Activated naive CD4-positive, alpha-beta T cell treated with anti-CD3 and anti-CD28 coated beads, Interleukin-2, amount 50 U/mL, for 72 hours (primary cell): ENCODE data around the gene PEX12. TPM values are rescaled to one million over a fixed set of nuclear protein-coding genes. Genes with fewer than 3 reads are reported as not detected.
A peak's percentile ranks its signal among the peaks of the same experiment; 100 is the strongest.
"Not testable (repeated sequence)": the region's sequence is repeated elsewhere in the genome, so short reads cannot be mapped to it uniquely, and the experiment has no call there.

Source experiments
- ATAC-seq, 2 donors: fragments of 150-1000 bp; cut with Tn5 transposase; 2 replicates each; pipeline ENCODE4 v1.10.0; 2021; ENCODE audit warnings: mild to moderate bottlenecking in 2 of 2, moderate library complexity in 2 of 2
- DNase-seq, 2 donors: peaks; one replicate each; pipeline ENCODE4 v3.0.0; 2021 to 2022; ENCODE audit warnings: low spot score in 2 of 2
- H3K27ac Mint-ChIP-seq, 2 donors: one replicate each; pipeline ENCODE4 v1.8.0; 2022; ENCODE audit warnings: mild to moderate bottlenecking in 2 of 2, mixed read lengths in 2 of 2
- H3K36me3 Mint-ChIP-seq, 2 donors: one replicate each; pipeline ENCODE4 v1.8.0; 2022; ENCODE audit warnings: mixed read lengths in 2 of 2
- H3K9me3 Mint-ChIP-seq, 2 donors: one replicate each; pipeline ENCODE4 v1.8.0; 2022; ENCODE audit warnings: mixed read lengths in 2 of 2
- total RNA-seq, 2 donors: library from RNA; stranded (reverse); gene quantifications; one replicate each; pipeline ENCODE4 v1.2.3, GENCODE V29; 2022

Gene PEX12
- 1 to 10 TPM; 5.1 to 5.6 TPM for total RNA-seq

DNA sequence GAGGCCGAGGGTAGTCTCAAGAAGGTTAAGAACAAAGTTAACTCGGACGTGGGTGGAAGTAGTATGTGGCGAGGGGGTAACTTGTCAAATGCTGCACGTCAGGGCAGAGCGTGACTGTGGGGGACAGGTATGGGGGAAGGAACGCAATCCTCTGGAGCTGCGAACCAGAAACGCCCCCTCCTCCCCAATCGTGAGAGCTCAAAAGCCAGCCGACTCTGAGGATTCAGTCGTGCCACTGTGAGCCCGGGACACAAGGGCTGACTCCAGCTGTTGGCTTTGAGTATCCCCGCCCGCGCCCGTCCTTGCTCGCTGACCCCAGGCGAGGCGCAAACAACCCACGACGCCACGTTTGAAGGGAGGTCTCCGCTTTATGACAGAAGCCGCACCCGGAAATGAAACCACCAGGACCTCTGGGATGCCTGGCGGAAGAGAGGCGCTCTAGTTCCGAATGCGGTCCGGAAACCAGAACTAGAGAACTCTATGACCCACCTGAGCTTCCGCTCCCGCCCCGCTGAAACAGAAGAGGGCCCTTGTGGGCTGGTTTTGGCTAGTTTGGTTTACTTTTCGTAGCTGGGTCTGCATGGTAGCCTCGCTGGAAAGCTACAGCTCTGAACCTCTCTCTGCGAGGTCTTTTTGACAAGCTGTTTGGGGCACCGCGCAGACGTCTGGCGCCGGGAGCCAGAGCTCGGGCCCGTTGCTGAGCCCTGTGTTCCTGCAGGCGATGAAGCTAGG lies at the start of gene PEX12:
TSS of gene PEX12 (minus strand) at position 375 of the 732 bp plus-strand sequence. CDS start 550 bp downstream, outside the sequence.
- Mint-ChIP-seq H3K36me3 (peaks cover 12 to 14% of the 10 kb centered on the region in 2 donors), H3K27ac (peak within 1 kb of the TSS; percentile 99 to 100), H3K9me3 (no peaks in the 10 kb centered on the region)
- ATAC-seq (peak; percentile 95), DNase-seq (peak; percentile 71 to 86)

DNA sequence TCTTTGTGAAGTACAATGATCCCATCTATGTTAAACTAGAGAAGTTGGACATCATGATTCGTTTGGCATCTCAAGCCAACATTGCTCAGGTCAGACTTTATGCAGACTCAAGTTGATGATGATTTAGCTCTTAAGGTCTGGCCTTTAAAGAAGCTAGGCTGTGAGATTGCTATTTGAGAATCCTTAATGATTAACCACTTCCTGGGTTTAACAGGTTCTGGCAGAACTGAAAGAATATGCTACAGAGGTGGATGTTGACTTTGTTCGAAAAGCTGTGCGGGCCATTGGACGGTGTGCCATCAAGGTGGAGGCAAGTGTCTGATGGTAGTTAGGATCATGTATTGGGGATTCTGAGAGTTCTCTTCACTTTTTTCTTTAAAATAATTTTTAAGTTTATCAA lies 49.0 kb upstream of the PEX12 start:
- Mint-ChIP-seq H3K36me3 (peaks cover 8 to 18% of the 10 kb centered on the region in 2 donors), H3K9me3 (no peaks in the 10 kb centered on the region), H3K27ac (peak overlapping the region in 1 of 2 donors; percentile 35)
- no peak for DNase-seq
- ATAC-seq, result no peak

GRCh38 chr17:35621768-35622167 lies 43.4 kb upstream of the PEX12 start:
- no peak for DNase-seq
- ATAC-seq, result no peak
- no peaks in the 10 kb centered on the region for H3K9me3 Mint-ChIP-seq
- H3K36me3 Mint-ChIP-seq, result peaks cover 2 to 7% of the 10 kb centered on the region in 2 donors
- H3K27ac Mint-ChIP-seq, result no peak overlapping the region

DNA sequence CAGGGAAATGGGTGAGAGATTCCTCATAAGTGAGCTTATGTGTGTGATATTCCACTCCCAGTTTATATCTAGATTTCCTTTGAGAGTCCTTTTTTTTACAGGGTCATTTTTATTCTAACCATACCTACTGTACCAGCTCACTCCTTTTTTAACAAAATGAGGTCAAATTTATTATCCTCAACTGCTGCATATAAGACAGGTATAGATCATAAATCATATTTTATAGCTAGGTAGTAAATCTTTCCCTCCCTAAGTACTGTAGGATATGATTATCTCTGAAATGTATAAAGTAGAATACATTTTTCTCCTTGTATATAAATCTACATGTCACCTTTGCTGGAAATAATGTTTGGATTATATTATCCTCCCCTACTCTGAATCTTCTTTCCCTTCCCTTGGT lies 40.3 kb upstream of the PEX12 start:
- no peaks in the 10 kb centered on the region for H3K9me3 Mint-ChIP-seq
- ATAC-seq (no peak), DNase-seq (no peak)
- no peak overlapping the region for H3K27ac Mint-ChIP-seq
- H3K36me3 Mint-ChIP-seq, result no peaks in the 10 kb centered on the region

- Mint-ChIP-seq H3K27ac (no peak overlapping the region), H3K9me3 (no peaks in the 10 kb centered on the region), H3K36me3 (no peaks in the 10 kb centered on the region)
- ATAC-seq (no peak), DNase-seq (no peak)
These were observed 39.1 kb upstream of the PEX12 start for GRCh38 chr17:35617505-35617904.

- H3K9me3 Mint-ChIP-seq, result no peaks in the 10 kb centered on the region
- no peaks in the 10 kb centered on the region for H3K36me3 Mint-ChIP-seq
- no peak overlapping the region for H3K27ac Mint-ChIP-seq
- ATAC-seq (no peak), DNase-seq (no peak)
These were observed 38.2 kb upstream of the PEX12 start for GRCh38 chr17:35616536-35616935.

GRCh38 chr17:35614810-35615209 lies 36.4 kb upstream of the PEX12 start:
- ATAC-seq (no peak), DNase-seq (no peak)
- Mint-ChIP-seq H3K27ac (no peak overlapping the region), H3K36me3 (no peaks in the 10 kb centered on the region), H3K9me3 (no peaks in the 10 kb centered on the region)

- ATAC-seq (no peak), DNase-seq (peak in 1 of 2 donors; percentile 15)
- H3K27ac Mint-ChIP-seq, result no peak overlapping the region
- H3K9me3 Mint-ChIP-seq, result no peaks in the 10 kb centered on the region
- no peaks in the 10 kb centered on the region for H3K36me3 Mint-ChIP-seq
These were observed 34.7 kb upstream of the PEX12 start for GRCh38 chr17:35612924-35613521.

GRCh38 chr17:35610746-35611145 lies 32.4 kb upstream of the PEX12 start:
- not testable (repeated sequence) for DNase-seq, H3K27ac Mint-ChIP-seq, H3K9me3 Mint-ChIP-seq, ATAC-seq, H3K36me3 Mint-ChIP-seq

- H3K9me3 Mint-ChIP-seq, result no peaks in the 10 kb centered on the region
- DNase-seq, result no peak
- no peak for ATAC-seq
- no peaks in the 10 kb centered on the region for H3K36me3 Mint-ChIP-seq
- H3K27ac Mint-ChIP-seq, result no peak overlapping the region
These were observed 31.5 kb upstream of the PEX12 start for GRCh38 chr17:35609831-35610230.

GRCh38 chr17:35607239-35607847 lies 29.0 kb upstream of the PEX12 start:
- DNase-seq (no peak), ATAC-seq (no peak)
- H3K36me3 Mint-ChIP-seq, result no peaks in the 10 kb centered on the region
- H3K9me3 Mint-ChIP-seq, result no peaks in the 10 kb centered on the region
- H3K27ac Mint-ChIP-seq, result no peak overlapping the region

GRCh38 chr17:35605678-35606077 lies 27.3 kb upstream of the PEX12 start:
- H3K36me3 Mint-ChIP-seq, result no peaks in the 10 kb centered on the region
- ATAC-seq (no peak), DNase-seq (no peak)
- H3K27ac Mint-ChIP-seq, result peak overlapping the region in 1 of 2 donors; percentile 84
- H3K9me3 Mint-ChIP-seq, result no peaks in the 10 kb centered on the region

GRCh38 chr17:35603674-35604073 lies 25.3 kb upstream of the PEX12 start:
- no peak for DNase-seq
- H3K27ac Mint-ChIP-seq, result no peak overlapping the region
- ATAC-seq, result no peak
- peaks cover 6 to 7% of the 10 kb centered on the region in 2 donors for H3K36me3 Mint-ChIP-seq
- no peaks in the 10 kb centered on the region for H3K9me3 Mint-ChIP-seq

DNA sequence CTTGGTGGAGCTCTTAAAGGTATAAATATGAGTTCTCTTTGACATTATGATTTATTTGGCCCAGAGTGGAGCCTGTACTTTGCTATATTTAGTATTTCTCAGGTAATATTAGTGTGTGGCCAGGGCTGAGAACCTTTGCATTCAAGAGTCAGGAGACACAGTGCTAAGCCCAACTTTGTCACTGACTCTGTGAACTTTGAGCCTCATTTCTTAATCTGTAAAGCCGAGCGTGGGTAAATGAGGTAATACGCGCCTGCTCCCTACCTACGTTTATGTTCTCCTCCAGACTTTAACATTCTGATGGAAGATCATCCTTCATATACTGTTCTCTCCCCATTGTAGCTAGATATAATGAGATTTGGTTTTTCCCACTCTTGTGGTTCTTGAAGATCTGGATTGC lies 19.2 kb upstream of the PEX12 start:
- H3K27ac Mint-ChIP-seq, result no peak overlapping the region
- ATAC-seq (no peak), DNase-seq (no peak)
- peaks cover 12 to 31% of the 10 kb centered on the region in 2 donors for H3K36me3 Mint-ChIP-seq
- no peaks in the 10 kb centered on the region for H3K9me3 Mint-ChIP-seq

- ATAC-seq (no peak), DNase-seq (no peak)
- Mint-ChIP-seq H3K9me3 (no peaks in the 10 kb centered on the region), H3K27ac (no peak overlapping the region), H3K36me3 (peaks cover 12 to 31% of the 10 kb centered on the region in 2 donors)
These were observed 18.3 kb upstream of the PEX12 start for GRCh38 chr17:35596530-35597233.

- ATAC-seq, result no peak
- Mint-ChIP-seq H3K27ac (no peak overlapping the region), H3K9me3 (no peaks in the 10 kb centered on the region), H3K36me3 (peaks cover 12 to 31% of the 10 kb centered on the region in 2 donors)
- DNase-seq, result no peak
These were observed 17.7 kb upstream of the PEX12 start for GRCh38 chr17:35596072-35596471.
